ENCODE measurements around the gene MDM2. TPM values are rescaled to one million over a fixed set of nuclear protein-coding genes. Genes with fewer than 3 reads are reported as not detected.
A peak's percentile ranks its signal among the peaks of the same experiment; 100 is the strongest.

Gene MDM2
- total RNA-seq, 1 experiment from 2014 or later = 97.1 TPM

GRCh38 chr12:68785358-68785757 lies 22.6 kb upstream of the MDM2 start:
- intact Hi-C loops (cut with micrococcal nuclease; ENCODE audit: unreplicated experiment) = loop anchor here (5.0 kb wide), 1 partner anchor 38 kb away; the partner anchor contains the start of gene SLC35E3
- CTCF ChIA-PET = interaction anchor here (0.6 to 1.1 kb wide), 2 partner anchors 10 to 141 kb away, joined by 3 read pairs; no protein-coding TSS in a partner anchor
- no peak for DNase-seq
- Mint-ChIP-seq H3K4me3 (ENCODE audit: low read depth, unreplicated experiment) (no peak overlapping the region), H3K4me1 (ENCODE audit: low read depth, unreplicated experiment) (peaks cover 24% of the 10 kb centered on the region), H3K9me3 (ENCODE audit: low read depth, unreplicated experiment) (no peaks in the 10 kb centered on the region), H3K27me3 (ENCODE audit: unreplicated experiment) (no peaks in the 10 kb centered on the region), H3K27ac (ENCODE audit: unreplicated experiment) (no peak overlapping the region), H3K36me3 (ENCODE audit: insufficient read depth, unreplicated experiment) (no peaks in the 10 kb centered on the region)
- BruUV-seq (replicated peaks) = no TSS peak
- no peak for TF ChIP-seq CTCF (IDR thresholded peaks at IDR 0.05; ENCODE audit: unreplicated experiment)

- DNase-seq = no peak
- BruUV-seq (replicated peaks) = no TSS peak
- intact Hi-C loops (cut with micrococcal nuclease; ENCODE audit: unreplicated experiment) = loop anchor here (5.0 kb wide), 1 partner anchor 39 kb away; the partner anchor contains the start of gene SLC35E3
- Mint-ChIP-seq H3K4me1 (ENCODE audit: low read depth, unreplicated experiment) (peaks cover 24% of the 10 kb centered on the region), H3K27me3 (ENCODE audit: unreplicated experiment) (no peaks in the 10 kb centered on the region), H3K4me3 (ENCODE audit: low read depth, unreplicated experiment) (no peak overlapping the region), H3K36me3 (ENCODE audit: insufficient read depth, unreplicated experiment) (no peaks in the 10 kb centered on the region), H3K27ac (ENCODE audit: unreplicated experiment) (no peak overlapping the region), H3K9me3 (ENCODE audit: low read depth, unreplicated experiment) (no peaks in the 10 kb centered on the region)
- CTCF ChIA-PET = interaction anchor here (0.6 to 1.1 kb wide), 2 partner anchors 9 to 142 kb away, joined by 3 read pairs; no protein-coding TSS in a partner anchor
- TF ChIP-seq CTCF (IDR thresholded peaks at IDR 0.05; ENCODE audit: unreplicated experiment) = no peak
Measured at GRCh38 chr12:68785823-68786222, 22.2 kb upstream of the MDM2 start.

- H3K36me3 Mint-ChIP-seq (ENCODE audit: insufficient read depth, unreplicated experiment) = no peaks in the 10 kb centered on the region
- no peak for TF ChIP-seq CTCF (IDR thresholded peaks at IDR 0.05; ENCODE audit: unreplicated experiment)
- peak overlapping the region; percentile 76 for H3K27ac Mint-ChIP-seq (ENCODE audit: unreplicated experiment)
- intact Hi-C loops (cut with micrococcal nuclease; ENCODE audit: unreplicated experiment) = loop anchor here (5.0 kb wide), 1 partner anchor 40 kb away; the partner anchor contains the start of gene SLC35E3
- CTCF ChIA-PET = interaction anchor here (0.7 to 0.9 kb wide), 4 partner anchors 10 to 43 kb away, joined by 3 to 6 read pairs (median 4); partner anchors contain the start of gene SLC35E3
- H3K4me1 Mint-ChIP-seq (ENCODE audit: low read depth, unreplicated experiment) = peaks cover 24% of the 10 kb centered on the region
- DNase-seq = no peak
- H3K4me3 Mint-ChIP-seq (ENCODE audit: low read depth, unreplicated experiment) = no peak overlapping the region
- BruUV-seq (replicated peaks) = no TSS peak
- no peaks in the 10 kb centered on the region for H3K27me3 Mint-ChIP-seq (ENCODE audit: unreplicated experiment)
- H3K9me3 Mint-ChIP-seq (ENCODE audit: low read depth, unreplicated experiment) = no peaks in the 10 kb centered on the region
Measured at GRCh38 chr12:68786929-68787328, 21.0 kb upstream of the MDM2 start.

GRCh38 chr12:68788554-68789143 lies 19.3 kb upstream of the MDM2 start:
- no TSS peak for BruUV-seq (replicated peaks)
- TF ChIP-seq CTCF (IDR thresholded peaks at IDR 0.05; ENCODE audit: unreplicated experiment) = no peak

More at GRCh38 chr12:68788554-68789143, 19.3 kb upstream of the MDM2 start:
- intact Hi-C loops (cut with micrococcal nuclease; ENCODE audit: unreplicated experiment) = loop anchor here (5.0 kb wide), 1 partner anchor 41 kb away; the partner anchor contains the start of gene SLC35E3
- H3K27ac Mint-ChIP-seq (ENCODE audit: unreplicated experiment) = no peak overlapping the region
- H3K4me1 Mint-ChIP-seq (ENCODE audit: low read depth, unreplicated experiment) = peaks cover 24% of the 10 kb centered on the region
- no peaks in the 10 kb centered on the region for H3K9me3 Mint-ChIP-seq (ENCODE audit: low read depth, unreplicated experiment)
- no peak overlapping the region for H3K4me3 Mint-ChIP-seq (ENCODE audit: low read depth, unreplicated experiment)
- DNase-seq = no peak
- CTCF ChIA-PET = no interaction called here
- H3K27me3 Mint-ChIP-seq (ENCODE audit: unreplicated experiment) = no peaks in the 10 kb centered on the region
- no peaks in the 10 kb centered on the region for H3K36me3 Mint-ChIP-seq (ENCODE audit: insufficient read depth, unreplicated experiment)
